IPS-NIHi11 (cell line): Measurements from ENCODE around the gene CCDC47.

ENCODE experiments used
- DNase-seq: peaks from one replicate; pipeline ENCODE4 v3.0.0; 2012; ENCODE audit warnings: mixed read lengths, low spot score

The CCDC47 gene

GRCh38 chr17:63698381-63698885 is 75.0 kb downstream of the CCDC47 start:
- DNase-seq = no peak

GRCh38 chr17:63697341-63698286 is 75.8 kb downstream of the CCDC47 start:
- peak; percentile 69 for DNase-seq

- DNase-seq = peak; percentile 76
Measured at GRCh38 chr17:63696381-63696961, 76.9 kb downstream of the CCDC47 start.

GRCh38 chr17:63695889-63696288 is 77.5 kb downstream of the CCDC47 start:
- no peak for DNase-seq
